Activated T-helper 1 cell treated with anti-CD3 and anti-CD28 coated beads, Interleukin-12 subunit alpha, Interleukin-12 subunit beta, Interleukin-2, Interleukin-4 antibody, amounts not matched to agents 30 ng/mL and 10 ng/mL and 1 ng/mL, durations not matched to agents 14 hours and 24 hours and 36 hours (primary cell): Measurements from ENCODE around the gene BRAT1. TPM values are rescaled to one million over a fixed set of nuclear protein-coding genes. Genes with fewer than 3 reads are reported as not detected.

ENCODE experiments used
- DNase-seq: peaks from one replicate; pipeline ENCODE4 v3.0.0; 2021; ENCODE audit warnings: low spot score
- H3K27ac Mint-ChIP-seq: one replicate; pipeline ENCODE4 v1.8.0; 2021; ENCODE audit warnings: mild to moderate bottlenecking, mixed read lengths
- H3K27me3 Mint-ChIP-seq: one replicate; pipeline ENCODE4 v1.8.0; 2022; ENCODE audit warnings: mild to moderate bottlenecking, moderate library complexity, mixed read lengths; ENCODE audit not compliant: insufficient read depth
- H3K36me3 Mint-ChIP-seq: one replicate; pipeline ENCODE4 v1.8.0; 2021; ENCODE audit warnings: low read depth, mixed read lengths
- H3K4me1 Mint-ChIP-seq: one replicate; pipeline ENCODE4 v1.8.0; 2021; ENCODE audit warnings: low read depth, mixed read lengths
- H3K4me3 Mint-ChIP-seq: one replicate; pipeline ENCODE4 v1.8.0; 2021; ENCODE audit warnings: mild to moderate bottlenecking, moderate library complexity, mixed read lengths
- H3K9me3 Mint-ChIP-seq: one replicate; pipeline ENCODE4 v1.8.0; 2021; ENCODE audit warnings: mixed read lengths
- intact Hi-C: fragments of 100-400 bp; cut with micrococcal nuclease; formaldehyde crosslinking; loops from one replicate; pipeline ENCODE4 v1.15.1; 2024
- total RNA-seq: library from RNA; stranded (reverse); gene quantifications from 2 replicates; pipeline ENCODE4 v1.2.3, GENCODE V29; 2022

BRAT1 gene
- total RNA-seq, 1 donor from 2014 or later: 42.9 TPM

GRCh38 chr7:2525658-2526630 lies 29.4 kb downstream of the BRAT1 start:
- H3K27me3 Mint-ChIP-seq: no peaks in the 10 kb centered on the region
- H3K4me1 Mint-ChIP-seq: peaks cover 50% of the 10 kb centered on the region
- H3K36me3 Mint-ChIP-seq: peaks cover 15% of the 10 kb centered on the region
- no peak overlapping the region for H3K4me3 Mint-ChIP-seq
- intact Hi-C loops: loop anchor here (5.0 kb wide), 2 partner anchors 174 to 231 kb away; partner anchors contain the start of gene EIF3B
- no peak for DNase-seq
- H3K27ac Mint-ChIP-seq: no peak overlapping the region
- H3K9me3 Mint-ChIP-seq: no peaks in the 10 kb centered on the region

GRCh38 chr7:2524808-2525657 lies 30.3 kb downstream of the BRAT1 start:
- Mint-ChIP-seq H3K27me3 (no peaks in the 10 kb centered on the region), H3K4me1 (peaks cover 49% of the 10 kb centered on the region)
- no peak for DNase-seq

DNA sequence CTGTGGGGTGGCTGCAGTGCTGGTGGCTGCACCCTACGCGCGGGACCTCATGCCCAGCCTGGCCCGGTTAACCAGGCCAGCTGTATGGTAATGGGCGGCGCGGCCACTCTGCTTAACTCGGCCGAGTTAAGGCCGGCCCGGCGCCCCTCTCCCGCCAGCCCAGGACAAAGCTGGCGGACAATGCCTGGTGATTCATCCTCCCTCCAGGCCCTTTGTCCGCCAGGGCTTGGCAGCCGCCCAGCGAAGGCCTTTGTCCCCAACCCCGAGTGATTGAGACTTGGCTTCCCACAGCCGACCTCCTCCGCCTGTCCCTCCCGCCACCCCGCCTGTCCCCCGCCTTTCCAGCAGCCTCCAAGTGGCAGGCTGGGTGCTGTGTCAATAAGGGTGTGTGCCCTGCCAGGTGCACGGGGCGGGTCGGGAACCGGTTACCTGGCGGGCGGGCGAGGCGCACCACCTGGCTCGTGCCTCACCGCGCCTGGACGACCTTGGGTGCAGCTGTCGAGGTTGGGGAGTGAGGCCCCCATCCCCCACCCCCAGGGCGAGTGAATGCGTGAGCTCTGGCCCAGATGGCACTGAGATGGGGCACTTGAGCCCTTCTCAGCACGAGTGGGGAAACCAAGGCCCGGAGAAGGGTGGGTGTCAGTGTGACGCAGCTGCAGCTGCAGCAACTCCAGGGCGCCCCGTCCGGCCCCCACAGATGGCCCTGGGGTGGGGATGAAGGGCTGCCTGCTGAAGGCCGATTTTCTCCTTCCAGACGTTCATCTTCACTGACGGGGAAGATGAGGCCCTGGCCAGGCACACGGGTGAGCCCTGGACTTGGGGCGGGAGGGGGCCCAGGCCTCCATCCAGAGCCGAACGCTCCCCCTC lies 31.1 kb downstream of the BRAT1 start:
- peaks cover 11% of the 10 kb centered on the region for H3K36me3 Mint-ChIP-seq
- no peaks in the 10 kb centered on the region for H3K27me3 Mint-ChIP-seq
- H3K9me3 Mint-ChIP-seq: no peaks in the 10 kb centered on the region
- no peak overlapping the region for H3K27ac Mint-ChIP-seq
- H3K4me3 Mint-ChIP-seq: peak overlapping the region; percentile 15
- H3K4me1 Mint-ChIP-seq: peaks cover 47% of the 10 kb centered on the region
- DNase-seq: no peak
- intact Hi-C loops: loop anchor here (5.0 kb wide), 2 partner anchors 992 to 1387 kb away; partner anchors contain the start of gene MAFK

More at GRCh38 chr7:2524808-2525657, 30.3 kb downstream of the BRAT1 start:
- no peak overlapping the region for H3K27ac Mint-ChIP-seq
- peaks cover 12% of the 10 kb centered on the region for H3K36me3 Mint-ChIP-seq
- H3K9me3 Mint-ChIP-seq: no peaks in the 10 kb centered on the region
- intact Hi-C loops: loop anchor here (5.0 kb wide), 4 partner anchors 173 to 1388 kb away; partner anchors contain the start of genes EIF3B and MAFK
- no peak overlapping the region for H3K4me3 Mint-ChIP-seq

DNA sequence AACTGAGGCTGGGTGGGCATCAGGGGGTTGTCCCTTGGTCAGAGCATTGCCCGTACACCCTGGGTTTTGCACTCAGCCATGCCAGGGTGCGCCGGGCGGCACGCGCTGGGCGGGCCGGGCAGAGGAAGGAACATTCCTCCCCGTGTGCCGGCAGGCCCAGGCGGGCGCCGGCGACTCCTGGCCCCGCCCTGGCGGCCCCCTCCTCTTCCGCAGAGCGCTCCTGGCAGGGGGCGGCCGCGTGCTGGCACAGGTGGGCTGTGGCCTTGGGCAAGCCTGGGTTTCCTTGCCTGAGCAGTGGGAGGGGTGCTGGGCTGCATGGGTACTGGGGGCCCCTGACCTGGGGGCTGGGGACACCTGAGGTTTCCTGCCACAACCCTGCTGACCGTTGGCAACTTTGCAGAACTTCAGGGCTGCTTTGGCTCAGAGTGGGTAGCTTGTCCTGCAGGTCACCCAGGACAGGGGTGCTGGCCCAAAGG lies 31.8 kb downstream of the BRAT1 start:
- Mint-ChIP-seq H3K4me3 (peak overlapping the region; percentile 97), H3K27ac (peak overlapping the region; percentile 95), H3K4me1 (peaks cover 43% of the 10 kb centered on the region), H3K27me3 (no peaks in the 10 kb centered on the region), H3K9me3 (no peaks in the 10 kb centered on the region), H3K36me3 (peaks cover 11% of the 10 kb centered on the region)
- no peak for DNase-seq
- intact Hi-C loops: loop anchor here (5.0 kb wide), 2 partner anchors 991 to 1386 kb away; partner anchors contain the start of gene MAFK

GRCh38 chr7:2522780-2523433 lies 32.4 kb downstream of the BRAT1 start:
- Mint-ChIP-seq H3K9me3 (no peaks in the 10 kb centered on the region), H3K27me3 (no peaks in the 10 kb centered on the region), H3K36me3 (peaks cover 11% of the 10 kb centered on the region), H3K27ac (peak overlapping the region; percentile 95), H3K4me3 (peak overlapping the region; percentile 97), H3K4me1 (peaks cover 39% of the 10 kb centered on the region)
- peak; percentile 23 for DNase-seq
- intact Hi-C loops: loop anchor here (1.0 to 5.0 kb wide), 4 partner anchors 7 to 1386 kb away; partner anchors contain the start of genes CHST12 and MAFK

GRCh38 chr7:2521952-2522591 lies 33.3 kb downstream of the BRAT1 start:
- Mint-ChIP-seq H3K36me3 (peaks cover 11% of the 10 kb centered on the region), H3K9me3 (no peaks in the 10 kb centered on the region), H3K4me1 (peaks cover 39% of the 10 kb centered on the region), H3K4me3 (peak overlapping the region; percentile 97), H3K27ac (peak overlapping the region; percentile 95), H3K27me3 (no peaks in the 10 kb centered on the region)
- peak; percentile 70 for DNase-seq
- intact Hi-C loops: loop anchor here (1.0 to 5.0 kb wide), 4 partner anchors 8 to 1385 kb away; partner anchors contain the start of genes CHST12 and MAFK

DNA sequence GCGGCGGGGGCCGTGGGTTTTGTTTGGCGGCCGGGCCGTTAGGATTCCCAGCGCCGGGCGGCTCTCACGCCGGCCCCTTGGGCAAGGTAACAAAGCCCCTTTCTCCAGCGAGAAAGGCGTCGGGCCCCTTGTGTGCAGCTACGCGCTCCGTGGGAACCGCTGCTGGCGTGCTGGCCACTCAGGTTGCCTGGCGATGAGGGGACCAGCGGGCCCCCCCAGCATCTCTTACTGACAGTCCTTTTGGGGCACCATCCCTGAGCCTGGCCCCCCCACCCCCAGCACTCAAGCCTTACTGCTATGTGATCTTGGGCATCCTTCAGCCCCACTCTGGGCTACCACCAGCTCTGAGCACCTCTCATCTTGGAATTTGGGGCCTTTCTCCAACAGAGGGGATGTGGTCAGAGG lies 34.0 kb downstream of the BRAT1 start:
- peaks cover 10% of the 10 kb centered on the region for H3K36me3 Mint-ChIP-seq
- H3K4me1 Mint-ChIP-seq: peaks cover 39% of the 10 kb centered on the region
- no peaks in the 10 kb centered on the region for H3K9me3 Mint-ChIP-seq
- peak overlapping the region; percentile 97 for H3K4me3 Mint-ChIP-seq
- intact Hi-C loops: loop anchor here (5.0 kb wide), 2 partner anchors 989 to 1384 kb away; partner anchors contain the start of gene MAFK
- H3K27me3 Mint-ChIP-seq: no peaks in the 10 kb centered on the region
- H3K27ac Mint-ChIP-seq: peak overlapping the region; percentile 95
- DNase-seq: no peak

DNA sequence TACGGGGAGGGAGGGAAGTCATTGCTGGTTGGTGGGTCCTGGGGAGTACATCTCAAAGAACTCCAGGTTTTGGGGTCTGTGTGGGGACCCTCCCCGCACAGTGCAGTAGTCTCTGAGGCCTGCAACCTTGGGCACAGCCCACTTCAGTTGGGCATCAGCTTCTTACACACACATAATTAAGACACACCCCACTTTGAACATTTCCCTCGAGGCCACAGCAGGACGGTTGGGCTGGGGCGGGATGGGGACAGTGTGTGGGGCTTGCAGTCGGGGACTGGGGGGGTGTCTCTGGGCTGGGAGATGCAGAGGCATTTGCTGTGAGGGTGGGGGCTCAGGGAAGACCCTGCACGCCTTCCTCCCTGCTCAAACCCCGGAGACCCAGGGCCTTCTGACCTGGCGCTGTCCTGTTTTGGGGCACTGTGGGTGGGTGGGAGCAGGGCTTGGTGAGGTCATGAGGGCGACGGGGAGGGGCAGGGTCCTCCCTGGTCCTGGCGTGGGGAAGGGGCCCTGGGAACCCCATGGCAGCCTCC lies 34.5 kb downstream of the BRAT1 start:
- Mint-ChIP-seq H3K36me3 (peaks cover 6% of the 10 kb centered on the region), H3K27ac (peak overlapping the region; percentile 91), H3K9me3 (no peaks in the 10 kb centered on the region), H3K4me3 (peak overlapping the region; percentile 97), H3K4me1 (peaks cover 37% of the 10 kb centered on the region), H3K27me3 (no peaks in the 10 kb centered on the region)
- DNase-seq: no peak
- intact Hi-C loops: loop anchor here (5.0 kb wide), 2 partner anchors 989 to 1384 kb away; partner anchors contain the start of gene MAFK

- intact Hi-C loops: loop anchor here (5.0 kb wide), 2 partner anchors 988 to 1383 kb away; partner anchors contain the start of gene MAFK
- H3K9me3 Mint-ChIP-seq: no peaks in the 10 kb centered on the region
- H3K27ac Mint-ChIP-seq: peak overlapping the region; percentile 91
- DNase-seq: no peak
- H3K27me3 Mint-ChIP-seq: no peaks in the 10 kb centered on the region
- H3K4me3 Mint-ChIP-seq: peak overlapping the region; percentile 97
- peaks cover 2% of the 10 kb centered on the region for H3K36me3 Mint-ChIP-seq
- H3K4me1 Mint-ChIP-seq: peaks cover 35% of the 10 kb centered on the region
These were observed 35.1 kb downstream of the BRAT1 start for GRCh38 chr7:2520131-2520760.

DNA sequence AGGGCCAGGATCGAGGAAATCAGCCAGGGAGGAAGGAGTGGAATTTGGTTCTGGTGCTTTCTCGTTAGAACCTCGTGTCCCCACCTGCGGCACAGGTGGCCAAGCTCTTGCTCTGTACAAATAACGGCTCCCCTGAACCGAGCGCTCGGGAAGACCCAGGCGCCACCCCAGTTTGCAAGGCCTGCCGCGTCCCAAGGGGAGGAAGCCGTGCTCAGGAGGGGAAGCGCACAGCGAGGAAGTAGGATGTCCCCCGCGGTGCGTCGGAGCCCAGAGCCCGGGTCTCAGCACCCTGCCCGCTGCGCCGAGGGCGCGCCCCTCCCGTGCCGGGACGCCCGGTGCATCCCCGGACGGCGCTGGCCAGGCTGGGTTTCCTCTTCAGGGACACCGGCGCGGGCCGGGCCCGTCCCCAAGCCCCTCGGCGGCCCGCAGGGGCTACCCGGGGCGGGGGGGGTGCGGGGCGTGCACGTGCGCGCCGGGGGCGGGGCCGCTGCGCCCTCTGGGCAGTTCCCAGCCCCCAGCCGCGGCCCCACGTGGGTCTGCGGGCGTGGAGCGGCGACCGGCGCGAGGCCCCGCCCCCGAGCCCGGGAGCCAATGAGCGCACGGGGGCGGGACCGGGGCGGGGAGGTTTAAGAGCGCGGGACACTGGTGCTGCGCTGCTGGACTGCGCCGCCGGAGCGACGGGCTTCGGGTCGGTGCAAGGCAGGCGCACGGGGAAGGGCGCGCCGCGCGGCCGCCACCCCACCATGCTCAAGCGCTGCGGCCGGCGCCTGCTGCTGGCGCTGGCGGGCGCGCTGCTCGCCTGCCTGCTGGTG lies 36.0 kb downstream of the BRAT1 start, which contains the start of gene LFNG:
Gene LFNG, plus strand, starts transcription at position 656 of the 812 bp plus-strand sequence. Its CDS starts 88 bp downstream, at position 744.
- Mint-ChIP-seq H3K4me3 (peak within 1 kb of the TSS; percentile 97), H3K36me3 (peaks cover 2% of the 10 kb centered on the region), H3K4me1 (peaks cover 35% of the 10 kb centered on the region), H3K27me3 (no peaks in the 10 kb centered on the region), H3K9me3 (no peaks in the 10 kb centered on the region), H3K27ac (peak within 1 kb of the TSS; percentile 91)
- intact Hi-C loops: loop anchor here (1.0 kb wide), 4 partner anchors 11 to 112 kb away; partner anchors contain the start of genes BRAT1 and TTYH3
- peak; percentile 84 for DNase-seq
